SW480 (cell line): ENCODE measurements around the gene TARBP2.
"Not testable (repeated sequence)": the region's sequence is repeated elsewhere in the genome, so short reads cannot be mapped to it uniquely, and the experiment has no call there.

Source experiments
- DNase-seq: peaks from one replicate; pipeline ENCODE4 v3.0.0-alpha.2; 2016; ENCODE audit warnings: low spot score

TARBP2 gene

GRCh38 chr12:53474819-53475218, 26.3 kb upstream of the TARBP2 start:
- no peak for DNase-seq

DNA sequence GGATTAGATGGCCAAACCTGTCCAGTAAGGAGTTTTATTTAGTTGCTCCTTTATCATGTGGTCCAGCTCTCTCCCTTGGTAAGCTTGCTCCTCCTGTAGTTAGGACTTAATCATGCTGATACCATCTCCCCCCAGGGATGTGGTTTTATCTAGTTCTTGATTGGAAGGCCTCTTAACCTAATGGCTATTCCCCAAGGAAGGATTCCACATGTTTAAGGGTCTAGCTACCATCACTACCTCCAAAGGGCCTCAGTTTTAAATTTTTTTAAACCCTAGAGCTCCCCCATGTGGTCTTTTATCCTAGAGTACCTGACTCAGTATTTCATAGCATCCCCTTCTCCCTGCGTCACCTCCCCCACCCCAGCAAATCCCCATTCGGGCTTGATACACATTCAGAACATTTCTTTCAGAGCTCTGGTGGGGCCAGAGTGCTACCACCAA, 24.3 kb upstream of the TARBP2 start:
- DNase-seq, result no peak

DNA sequence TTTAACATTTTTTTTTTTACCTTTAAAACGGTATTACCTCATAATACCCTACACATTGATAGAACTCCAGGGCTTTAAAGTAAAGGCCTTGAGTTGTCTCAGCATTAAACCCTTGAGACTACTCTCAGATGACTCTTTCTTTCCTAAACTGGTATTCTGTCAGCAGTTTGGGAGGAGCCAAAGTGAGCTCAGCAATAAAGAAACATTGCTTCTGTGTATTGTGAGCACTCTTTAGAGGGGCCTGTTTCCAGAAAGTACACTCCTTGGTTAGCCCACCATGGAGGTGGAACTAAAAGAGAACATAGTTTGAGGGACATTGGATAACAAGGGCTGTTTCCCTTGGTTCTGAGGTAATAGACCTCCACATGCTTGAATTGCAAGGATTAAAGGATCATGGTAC, 22.2 kb upstream of the TARBP2 start:
- no peak for DNase-seq

- no peak for DNase-seq
Observed at GRCh38 chr12:53479331-53479730, 21.8 kb upstream of the TARBP2 start.

DNA sequence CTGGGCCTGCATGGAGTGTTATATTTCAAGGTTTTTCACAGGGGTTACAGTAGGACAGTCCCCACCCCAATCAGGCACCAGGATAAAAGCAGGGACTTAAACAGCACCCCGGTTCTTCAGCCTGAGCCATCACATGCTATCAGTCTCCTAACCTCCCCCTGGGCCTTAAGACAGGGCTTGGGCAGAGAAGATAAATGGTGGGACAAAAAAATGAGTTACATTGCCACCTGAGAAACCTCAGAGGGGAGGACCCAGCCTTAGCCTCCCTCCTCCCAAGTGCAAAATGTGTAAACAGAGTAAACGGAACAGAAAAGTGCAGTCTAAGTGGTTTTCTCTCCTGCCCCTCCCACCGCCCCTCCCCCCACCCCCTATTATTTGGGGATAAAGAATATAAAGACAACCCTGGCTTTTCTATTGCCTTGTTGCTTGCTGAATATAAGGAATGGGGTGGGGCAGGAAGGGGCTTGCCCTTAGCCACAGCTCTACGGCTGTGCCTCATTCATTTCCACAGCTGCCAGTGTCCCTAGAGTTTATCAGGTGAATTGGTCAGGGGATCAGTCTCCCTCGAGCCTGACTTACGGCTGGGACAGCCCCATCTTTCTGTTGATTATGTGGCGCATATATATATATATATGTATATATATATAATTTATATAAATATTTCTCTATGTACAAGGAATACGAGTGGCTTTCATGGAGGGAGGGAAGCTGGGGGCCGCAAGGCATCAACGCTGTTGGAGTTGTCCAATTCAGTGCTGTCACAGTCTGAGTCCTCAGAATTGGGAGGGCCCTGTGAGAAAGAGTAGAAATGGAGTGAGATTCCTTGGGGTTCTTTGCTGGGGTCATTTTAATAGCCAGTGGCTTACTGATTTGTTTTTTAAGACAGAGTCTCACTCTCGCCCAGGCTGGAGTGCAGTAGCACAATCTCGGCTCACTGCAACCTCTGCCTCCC, 20.3 kb upstream of the TARBP2 start:
- DNase-seq, result no peak

GRCh38 chr12:53481458-53481857, 19.6 kb upstream of the TARBP2 start:
- DNase-seq, result not testable (repeated sequence)

GRCh38 chr12:53481939-53482586, 19.0 kb upstream of the TARBP2 start:
- no peak for DNase-seq

- no peak for DNase-seq
Observed at GRCh38 chr12:53482626-53483168, 18.4 kb upstream of the TARBP2 start.

GRCh38 chr12:53483225-53483978, 17.7 kb upstream of the TARBP2 start:
- no peak for DNase-seq

DNA sequence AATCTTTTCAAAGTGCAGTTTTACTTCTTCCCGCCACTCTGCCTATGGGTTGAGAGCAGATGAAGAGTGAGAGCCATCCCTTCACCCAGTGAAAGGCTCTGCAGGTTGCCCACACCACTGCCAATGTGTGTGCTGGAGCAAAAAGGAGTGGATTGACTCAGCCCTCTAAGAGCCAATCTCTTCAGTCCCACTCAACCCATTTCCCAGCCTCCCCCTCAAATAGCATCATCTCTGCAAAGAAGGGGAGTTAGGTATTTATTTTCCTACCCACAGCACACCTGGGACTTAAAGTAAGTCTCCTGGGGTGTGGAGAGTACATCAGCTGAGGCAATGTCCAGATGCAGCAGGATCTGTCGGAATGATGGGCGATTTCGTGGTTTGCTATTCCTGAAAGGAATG, 17.1 kb upstream of the TARBP2 start:
- no peak for DNase-seq

GRCh38 chr12:53484686-53485575, 16.2 kb upstream of the TARBP2 start:
- no peak for DNase-seq

DNA sequence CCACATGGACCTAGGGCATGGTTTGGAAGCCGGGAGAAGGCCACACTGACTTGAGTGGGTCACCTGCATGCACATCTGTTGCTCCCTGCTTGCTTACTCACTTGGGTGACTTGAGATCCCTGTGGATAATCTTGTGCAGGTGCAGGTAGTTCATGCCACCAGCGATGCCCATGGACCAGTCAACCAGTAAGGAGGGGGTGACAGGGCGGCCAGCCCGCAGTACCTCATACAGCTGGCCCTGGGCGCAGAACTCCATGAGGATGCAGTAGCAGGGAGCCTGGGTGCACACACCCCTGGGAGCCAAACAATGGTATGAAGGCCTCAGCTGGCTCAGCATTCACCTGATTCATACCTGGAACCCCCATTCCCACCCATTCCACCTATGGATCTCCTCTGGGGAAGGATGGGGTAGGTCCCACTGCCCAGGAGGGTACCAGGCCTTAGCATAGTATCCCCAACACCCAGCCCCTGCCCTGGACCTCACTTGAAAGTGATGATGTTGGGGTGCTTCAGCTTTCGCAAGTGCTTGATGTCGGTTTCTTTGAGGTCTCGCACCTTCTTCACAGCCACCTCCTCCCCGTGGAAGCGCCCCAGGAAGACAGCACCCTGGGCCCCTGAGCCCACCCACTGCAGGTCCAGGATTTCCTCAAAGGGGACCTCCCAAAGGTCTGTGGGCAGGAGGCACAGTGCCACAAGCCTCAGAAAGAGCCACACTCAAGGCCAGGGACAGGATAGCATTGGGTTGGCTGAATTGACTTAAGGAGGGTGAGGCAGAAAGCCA, 14.9 kb upstream of the TARBP2 start:
- DNase-seq, result no peak

DNA sequence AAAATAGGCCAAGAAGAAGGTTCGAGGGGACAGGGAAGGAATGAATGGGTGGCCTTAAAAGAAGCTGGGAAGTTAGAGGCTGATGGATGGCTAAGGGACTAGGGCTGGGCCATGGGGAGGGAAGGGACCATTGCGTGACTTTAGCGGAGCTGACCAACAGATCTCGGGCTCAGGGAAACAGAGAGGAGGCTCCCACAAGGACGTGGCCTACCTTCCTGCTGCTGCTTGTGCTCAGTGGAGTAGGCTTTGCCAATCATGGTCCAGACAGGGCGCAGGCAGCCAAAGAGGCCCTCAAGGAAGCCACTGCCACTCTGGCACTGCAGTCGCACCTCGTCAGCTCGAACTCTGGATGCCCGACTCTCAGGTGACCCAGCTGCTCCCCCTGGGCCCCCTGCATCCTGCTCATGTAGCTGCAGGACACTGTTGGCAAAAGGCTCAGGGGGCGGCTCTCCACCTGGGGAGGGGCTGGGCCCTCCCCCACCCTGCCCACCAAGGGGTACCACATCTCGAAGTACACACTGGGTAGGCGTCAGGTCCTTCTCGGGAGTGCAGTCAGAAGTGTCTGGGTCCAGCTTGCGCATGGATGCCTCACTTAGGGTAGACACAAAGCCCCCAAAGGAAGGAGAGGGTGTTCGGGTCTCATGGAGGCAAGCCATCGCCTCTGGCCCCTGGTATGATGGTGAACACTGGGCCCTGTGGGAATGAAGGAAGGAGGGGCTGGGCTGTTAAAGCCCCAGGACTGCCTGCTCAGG, 14.2 kb upstream of the TARBP2 start:
- DNase-seq, result no peak

DNA sequence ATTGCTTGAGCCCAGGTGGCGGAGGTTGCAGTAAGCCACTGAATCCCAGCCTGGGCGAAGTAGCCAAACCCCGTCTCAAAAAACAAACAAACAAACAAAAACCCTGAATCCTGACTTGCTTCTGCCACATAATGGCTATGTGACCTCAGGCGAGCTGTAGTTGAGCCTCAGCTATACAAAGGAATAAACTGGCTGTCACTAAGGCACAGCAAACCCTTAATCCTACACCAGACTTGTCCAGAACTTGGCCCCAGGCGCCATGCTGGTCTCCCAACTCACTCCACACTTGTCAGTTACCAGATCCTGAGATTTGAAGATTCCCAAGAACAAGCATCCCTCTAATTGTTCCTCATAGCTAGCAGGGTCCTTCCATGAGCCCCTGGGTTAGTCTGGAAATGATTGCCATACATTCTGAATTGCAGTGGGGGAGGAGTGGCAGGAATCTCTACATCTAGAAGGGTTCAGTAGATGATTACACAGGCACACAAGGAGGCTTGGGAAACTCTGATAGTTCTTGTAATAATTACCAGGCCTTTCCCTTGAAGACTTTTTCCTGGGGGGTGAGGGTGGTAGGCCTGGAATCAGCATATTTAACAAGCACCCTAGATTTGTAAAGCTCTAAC, 11.7 kb upstream of the TARBP2 start:
- no peak for DNase-seq

- DNase-seq, result no peak
Observed at GRCh38 chr12:53492188-53492587, 8.9 kb upstream of the TARBP2 start.

DNA sequence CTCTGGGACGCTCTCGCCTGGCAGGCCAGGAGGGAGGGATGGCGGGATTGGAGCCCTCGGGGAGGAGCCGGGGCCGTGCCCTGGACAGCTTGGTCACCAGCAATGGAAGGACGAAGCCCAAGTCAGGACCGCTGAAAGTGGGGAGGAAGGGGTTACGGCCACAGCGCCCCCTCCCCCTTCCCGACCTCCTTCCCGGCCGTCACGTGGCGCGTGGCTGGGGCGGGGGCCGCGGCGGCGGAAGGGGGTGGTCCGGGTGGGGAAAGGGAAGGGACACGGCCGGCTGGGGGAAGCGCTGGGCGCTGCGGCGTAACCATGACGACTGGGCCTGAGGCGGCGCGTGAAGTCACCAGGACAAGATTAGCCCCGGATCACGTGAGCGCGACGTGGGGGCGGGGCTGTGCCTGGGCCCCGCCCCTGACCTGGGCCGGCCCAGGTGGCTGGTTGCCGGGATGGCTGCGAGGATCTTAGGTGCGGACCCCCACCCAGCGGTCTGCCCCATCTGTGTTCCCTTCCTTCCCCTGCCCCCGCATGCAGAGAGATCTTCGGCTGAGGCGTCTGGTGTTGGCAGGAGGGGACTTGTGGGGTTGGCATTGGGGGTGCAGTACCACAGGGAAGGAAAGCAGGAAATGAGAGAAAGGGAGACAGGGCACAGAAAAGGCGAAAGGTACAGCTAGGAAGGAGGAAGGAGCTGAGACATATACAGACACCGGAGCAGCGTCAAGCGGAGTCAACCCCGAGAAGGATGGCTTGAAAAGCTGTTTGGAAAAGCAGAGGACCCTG, 8.1 kb upstream of the TARBP2 start:
- peak; percentile 80 for DNase-seq

GRCh38 chr12:53493610-53494391, 7.3 kb upstream of the TARBP2 start:
- DNase-seq, result no peak
